Testis (tissue), 2 donors: ENCODE data around the gene TNFAIP6.

Source experiments
- CTCF ChIP-seq, 3 experiments: fragments of 450-650 bp in 2 of 3; fragments of 200-600 bp in 1 of 3; sonication (generic) in 1 of 3; IDR thresholded peaks; one replicate each; pipeline ENCODE4 v1.5.1; 2016 to 2019; ENCODE audit warnings: antibody characterized with exemption in 3 of 3, mild to moderate bottlenecking in 2 of 3, moderate library complexity in 1 of 3
- POLR2A ChIP-seq: fragments of 450-650 bp; IDR thresholded peaks from one replicate; pipeline ENCODE4 v1.6.1; 2017; ENCODE audit warnings: antibody characterized with exemption, mild to moderate bottlenecking, moderate library complexity

- TF ChIP-seq CTCF (IDR thresholded peaks at IDR 0.05) = no peak
- TF ChIP-seq POLR2A = no peak
These were observed 3.4 kb upstream of the TNFAIP6 start for GRCh38 chr2:151353995-151354394.
